ENCODE data around the gene CCDC97. TPM values are rescaled to one million over a fixed set of nuclear protein-coding genes. Genes with fewer than 3 reads are reported as not detected.
A peak's percentile ranks its signal among the peaks of the same experiment; 100 is the strongest.

The CCDC97 gene
- total RNA-seq (10 to 100 TPM; 17.9 to 22.2 (median 18.9) TPM), polyA plus RNA-seq (12.2 TPM)
- long read RNA-seq, donor 1, transcript CCDC97-201 (5 exons, 3,322 nt) = major isoform, 9 of 37 reads
- long read RNA-seq, donor 1, partial matches to known transcripts = 28 of 37 reads
- long read RNA-seq, donor 1, other reads (novel, unspliced or antisense) = 0 of 37 reads
- long read RNA-seq, donor 2, partial matches to known transcripts = 1 of 13 reads
- long read RNA-seq, donor 2, other reads (novel, unspliced or antisense) = 8 of 13 reads
- long read RNA-seq, donor 3, partial matches to known transcripts = 44 of 45 reads
- long read RNA-seq, donor 3, other reads (novel, unspliced or antisense) = 1 of 45 reads
- long read RNA-seq, donor 4, partial matches to known transcripts = 2 of 9 reads
- long read RNA-seq, donor 4, other reads (novel, unspliced or antisense) = 4 of 9 reads

- Histone ChIP-seq H3K9me3 (ENCODE audit: control insufficient read depth, low read length) (no peaks in the 10 kb centered on the region), H3K27me3 (ENCODE audit: control insufficient read depth, insufficient read depth) (no peaks in the 10 kb centered on the region), H3K4me1 (ENCODE audit: control insufficient read depth, insufficient read depth, low read length) (peaks cover 8% of the 10 kb centered on the region), H3K27ac (ENCODE audit: low read length) (peak within 1 kb of the TSS; percentile 90), H3K4me3 (ENCODE audit: low read length) (peak within 1 kb of the TSS; percentile 92)
- DNase-seq (peak; percentile 88 to 96 (median 95)), ATAC-seq (peak; percentile 85 to 88)
- WGBS = under 1% methylated on average over 47 of the region's 47 CpGs
- intact Hi-C loops (cut with DNase I) = no loop called here
These were observed at the start of gene CCDC97 for GRCh38 chr19:41310033-41310831. Gene CCDC97 (plus strand): TSS chr19:41310172. CDS start chr19:41310311, 139 bp downstream.

- ATAC-seq (no peak), DNase-seq (no peak)
- Histone ChIP-seq H3K27ac (ENCODE audit: low read length) (peak overlapping the region; percentile 63), H3K4me1 (ENCODE audit: control insufficient read depth, insufficient read depth, low read length) (peaks cover under 1% of the 10 kb centered on the region), H3K27me3 (ENCODE audit: control insufficient read depth, insufficient read depth) (no peaks in the 10 kb centered on the region), H3K4me3 (ENCODE audit: low read length) (peak overlapping the region; percentile 75), H3K9me3 (ENCODE audit: control insufficient read depth, low read length) (no peaks in the 10 kb centered on the region)
- intact Hi-C loops (cut with DNase I) = loop anchor here in 3 of 4 donors (2.0 to 5.0 kb wide), 4 partner anchors 43 to 57 kb away; partner anchors contain the start of gene AXL (in 1 of the 3)
- 60% methylated on average over 10 of the region's 10 CpGs for WGBS
These were observed 48.3 kb upstream of the CCDC97 start for GRCh38 chr19:41261474-41262190.

GRCh38 chr19:41263042-41263849 lies 46.7 kb upstream of the CCDC97 start:
- Histone ChIP-seq H3K27me3 (ENCODE audit: control insufficient read depth, insufficient read depth) (no peaks in the 10 kb centered on the region), H3K27ac (ENCODE audit: low read length) (peak overlapping the region; percentile 100), H3K9me3 (ENCODE audit: control insufficient read depth, low read length) (no peaks in the 10 kb centered on the region), H3K4me3 (ENCODE audit: low read length) (peak overlapping the region; percentile 75), H3K4me1 (ENCODE audit: control insufficient read depth, insufficient read depth, low read length) (peaks cover 6% of the 10 kb centered on the region)
- under 1% methylated on average over 46 of the region's 46 CpGs for WGBS
- ATAC-seq (peak; percentile 9 to 22), DNase-seq (peak; percentile 55 to 88 (median 85))
- intact Hi-C loops (cut with DNase I) = loop anchor here in 3 of 4 donors (2.0 to 5.0 kb wide), 4 partner anchors 44 to 58 kb away; partner anchors contain the start of gene AXL (in 1 of the 3)

- peak within 1 kb of the TSS; percentile 75 for H3K4me3 ChIP-seq (ENCODE audit: low read length)
- DNase-seq (peak; percentile 98 to 99 (median 99)), ATAC-seq (peak; percentile 91)
- H3K27ac ChIP-seq (ENCODE audit: low read length) = peak within 1 kb of the TSS; percentile 100
- WGBS = under 1% methylated on average over 55 of the region's 55 CpGs
- intact Hi-C loops (cut with DNase I) = loop anchor here in 3 of 4 donors (2.0 to 5.0 kb wide), 4 partner anchors 43 to 59 kb away; partner anchors contain the start of gene AXL (in 1 of the 3)
- no peaks in the 10 kb centered on the region for H3K9me3 ChIP-seq (ENCODE audit: control insufficient read depth, low read length)
- H3K4me1 ChIP-seq (ENCODE audit: control insufficient read depth, insufficient read depth, low read length) = peaks cover 6% of the 10 kb centered on the region
- H3K27me3 ChIP-seq (ENCODE audit: control insufficient read depth, insufficient read depth) = no peaks in the 10 kb centered on the region
These were observed 46.0 kb upstream of the CCDC97 start, which contains the start of gene HNRNPUL1 for GRCh38 chr19:41263850-41264580. Gene HNRNPUL1 (plus strand): TSS chr19:41264372. CDS start chr19:41264504, 132 bp downstream.

GRCh38 chr19:41264581-41265394 lies 45.2 kb upstream of the CCDC97 start:
- Histone ChIP-seq H3K4me1 (ENCODE audit: control insufficient read depth, insufficient read depth, low read length) (peaks cover 6% of the 10 kb centered on the region), H3K27me3 (ENCODE audit: control insufficient read depth, insufficient read depth) (no peaks in the 10 kb centered on the region), H3K9me3 (ENCODE audit: control insufficient read depth, low read length) (no peaks in the 10 kb centered on the region), H3K27ac (ENCODE audit: low read length) (peak overlapping the region; percentile 87), H3K4me3 (ENCODE audit: low read length) (peak overlapping the region; percentile 70)
- DNase-seq (peak; percentile 66 to 83 (median 81)), ATAC-seq (peak; percentile 1 to 7)
- intact Hi-C loops (cut with DNase I) = loop anchor here in 3 of 4 donors (5.0 kb wide), 3 partner anchors 38 to 57 kb away; no protein-coding TSS in a partner anchor
- WGBS = under 1% methylated on average over 75 of the region's 75 CpGs

GRCh38 chr19:41265395-41266153 lies 44.4 kb upstream of the CCDC97 start:
- Histone ChIP-seq H3K9me3 (ENCODE audit: control insufficient read depth, low read length) (no peaks in the 10 kb centered on the region), H3K27ac (ENCODE audit: low read length) (peak overlapping the region; percentile 87), H3K4me3 (ENCODE audit: low read length) (peak overlapping the region; percentile 70), H3K4me1 (ENCODE audit: control insufficient read depth, insufficient read depth, low read length) (peaks cover 6% of the 10 kb centered on the region), H3K27me3 (ENCODE audit: control insufficient read depth, insufficient read depth) (no peaks in the 10 kb centered on the region)
- no peak for ATAC-seq
- peak in 1 of 3 donors; percentile 19 for DNase-seq
- WGBS = 9% methylated on average over 17 of the region's 17 CpGs
- intact Hi-C loops (cut with DNase I) = loop anchor here in 1 of 4 donors (5.0 kb wide), 1 partner anchor 37 kb away; no protein-coding TSS in a partner anchor

GRCh38 chr19:41269055-41269454 lies 40.9 kb upstream of the CCDC97 start:
- 96% methylated on average over 2 of the region's 2 CpGs for WGBS
- Histone ChIP-seq H3K4me3 (ENCODE audit: low read length) (no peak overlapping the region), H3K27me3 (ENCODE audit: control insufficient read depth, insufficient read depth) (no peaks in the 10 kb centered on the region), H3K9me3 (ENCODE audit: control insufficient read depth, low read length) (no peaks in the 10 kb centered on the region), H3K27ac (ENCODE audit: low read length) (no peak overlapping the region), H3K4me1 (ENCODE audit: control insufficient read depth, insufficient read depth, low read length) (peaks cover 6% of the 10 kb centered on the region)
- DNase-seq (no peak), ATAC-seq (no peak)
- intact Hi-C loops (cut with DNase I) = loop anchor here in 1 of 4 donors (5.0 kb wide), 1 partner anchor 33 kb away; no protein-coding TSS in a partner anchor

GRCh38 chr19:41269571-41269970 lies 40.4 kb upstream of the CCDC97 start:
- 88% methylated on average over 5 of the region's 5 CpGs for WGBS
- no peak for ATAC-seq
- DNase-seq = no peak
- Histone ChIP-seq H3K4me1 (ENCODE audit: control insufficient read depth, insufficient read depth, low read length) (peaks cover 6% of the 10 kb centered on the region), H3K27ac (ENCODE audit: low read length) (no peak overlapping the region), H3K27me3 (ENCODE audit: control insufficient read depth, insufficient read depth) (no peaks in the 10 kb centered on the region), H3K9me3 (ENCODE audit: control insufficient read depth, low read length) (no peaks in the 10 kb centered on the region), H3K4me3 (ENCODE audit: low read length) (no peak overlapping the region)
- intact Hi-C loops (cut with DNase I) = loop anchor here in 1 of 4 donors (5.0 kb wide), 1 partner anchor 33 kb away; no protein-coding TSS in a partner anchor

All from right cardiac atrium (tissue), 5 donors.